22Rv1 (cell line): ENCODE data around the gene LEFTY2.

Source experiments
- H3K27ac ChIP-seq: fragments of 450-650 bp; 2 replicates; pipeline ENCODE4 v1.5.1; 2017
- CTCF ChIP-seq: fragments of 450-650 bp; IDR thresholded peaks from 2 replicates; pipeline ENCODE4 v1.5.1; 2017; ENCODE audit warnings: mild to moderate bottlenecking
- ZFX ChIP-seq: fragments of 450-650 bp; IDR thresholded peaks from 2 replicates; pipeline ENCODE4 v1.6.1; 2017; ENCODE audit warnings: antibody characterized with exemption, borderline replicate concordance

LEFTY2 gene

GRCh38 chr1:225928186-225929175, 12.5 kb downstream of the LEFTY2 start:
- no peak for TF ChIP-seq ZFX
- TF ChIP-seq CTCF = no peak
- peak overlapping the region; percentile 4; the same call in 1 of the 2 replicates for H3K27ac ChIP-seq

GRCh38 chr1:225926551-225927113, 14.4 kb downstream of the LEFTY2 start:
- no peak for TF ChIP-seq ZFX
- no peak for TF ChIP-seq CTCF
- H3K27ac ChIP-seq = no peak overlapping the region

GRCh38 chr1:225923692-225924555, 17.1 kb downstream of the LEFTY2 start, which contains the start of gene PYCR2:
Gene PYCR2 (minus strand): TSS chr1:225924250. CDS start chr1:225924110, 140 bp downstream.
- no peak for TF ChIP-seq CTCF
- TF ChIP-seq ZFX = no peak
- H3K27ac ChIP-seq = peak within 1 kb of the TSS; percentile 94

- TF ChIP-seq CTCF = no peak
- no peak for TF ChIP-seq ZFX
- peak overlapping the region; percentile 94 for H3K27ac ChIP-seq
These were observed 17.7 kb downstream of the LEFTY2 start for GRCh38 chr1:225923381-225923691.

- H3K27ac ChIP-seq = peak overlapping the region; percentile 94
- TF ChIP-seq CTCF (no peak), ZFX (no peak)
These were observed 19.0 kb downstream of the LEFTY2 start for GRCh38 chr1:225921734-225922709.

GRCh38 chr1:225919906-225920305, 21.1 kb downstream of the LEFTY2 start:
- TF ChIP-seq ZFX = no peak
- no peak for TF ChIP-seq CTCF
- H3K27ac ChIP-seq = peak overlapping the region; percentile 39
